ENCODE measurements around the gene ZNF280A. TPM values are rescaled to one million over a fixed set of nuclear protein-coding genes. Genes with fewer than 3 reads are reported as not detected.

The ZNF280A gene
- total and polyA plus RNA-seq, 3 experiments from 2014 or later = not detected

GRCh38 chr22:22556578-22556977 lies 36.5 kb upstream of the ZNF280A start:
- Histone ChIP-seq H3K36me3 (ENCODE audit: insufficient read depth, low read length) (no peaks in the 10 kb centered on the region), H3K4me1 (ENCODE audit: insufficient read depth, low read length) (peaks cover 8% of the 10 kb centered on the region), H3K27me3 (ENCODE audit: insufficient read depth, low read length, poor library complexity, severe bottlenecking) (no peaks in the 10 kb centered on the region), H3K9me3 (ENCODE audit: low read length) (no peaks in the 10 kb centered on the region), H3K4me3 (ENCODE audit: low read length) (peak overlapping the region; percentile 61), H3K27ac (ENCODE audit: low read depth, low read length) (peak overlapping the region; percentile 98)
- Mint-ChIP-seq H3K4me1 (peaks cover 0 to 4% (median 4%) of the 10 kb centered on the region in 3 donors), H3K36me3 (no peaks in the 10 kb centered on the region), H3K4me3 (no peak overlapping the region), H3K27ac (peak overlapping the region in 1 of 8 donors; percentile 38), H3K27me3 (peaks cover 0 to 2% of the 10 kb centered on the region in 2 donors), H3K9me3 (no peaks in the 10 kb centered on the region)
- ChIA-PET CTCF (no interaction called here), POLR2A (no interaction called here)
- DNase-seq = no peak

- no peaks in the 10 kb centered on the region for H3K36me3 ChIP-seq (ENCODE audit: insufficient read depth, low read length)
- Mint-ChIP-seq H3K27me3 (peaks cover 0 to 2% of the 10 kb centered on the region in 2 donors), H3K36me3 (no peaks in the 10 kb centered on the region), H3K9me3 (no peaks in the 10 kb centered on the region), H3K27ac (no peak overlapping the region), H3K4me1 (peaks cover 0 to 4% (median 4%) of the 10 kb centered on the region in 3 donors), H3K4me3 (no peak overlapping the region)
- H3K4me1 ChIP-seq (ENCODE audit: insufficient read depth, low read length) = peaks cover 8% of the 10 kb centered on the region
- no peaks in the 10 kb centered on the region for H3K9me3 ChIP-seq (ENCODE audit: low read length)
- ChIA-PET POLR2A (no interaction called here), CTCF (no interaction called here)
- H3K4me3 ChIP-seq (ENCODE audit: low read length) = no peak overlapping the region
- peak overlapping the region; percentile 39 for H3K27ac ChIP-seq (ENCODE audit: low read depth, low read length)
- no peaks in the 10 kb centered on the region for H3K27me3 ChIP-seq (ENCODE audit: insufficient read depth, low read length, poor library complexity, severe bottlenecking)
- no peak for DNase-seq
These were observed 35.5 kb upstream of the ZNF280A start for GRCh38 chr22:22555596-22555995.

GRCh38 chr22:22554587-22555284 lies 34.7 kb upstream of the ZNF280A start:
- H3K36me3 Mint-ChIP-seq = no peaks in the 10 kb centered on the region
- ChIA-PET CTCF (interaction anchor here (0.6 to 0.9 kb wide), 2 partner anchors 9 to 143 kb away, joined by 3 read pairs; no protein-coding TSS in a partner anchor), POLR2A (no interaction called here)
- no peak overlapping the region for H3K4me3 Mint-ChIP-seq
- H3K27me3 ChIP-seq (ENCODE audit: insufficient read depth, low read length, poor library complexity, severe bottlenecking) = no peaks in the 10 kb centered on the region
- peak overlapping the region in 1 of 8 donors; percentile 6 for H3K27ac Mint-ChIP-seq
- peaks cover 0 to 4% (median 4%) of the 10 kb centered on the region in 3 donors for H3K4me1 Mint-ChIP-seq
- H3K4me1 ChIP-seq (ENCODE audit: insufficient read depth, low read length) = peaks cover 8% of the 10 kb centered on the region
- H3K27ac ChIP-seq (ENCODE audit: low read depth, low read length) = peak overlapping the region; percentile 39
- no peaks in the 10 kb centered on the region for H3K36me3 ChIP-seq (ENCODE audit: insufficient read depth, low read length)
- no peak overlapping the region for H3K4me3 ChIP-seq (ENCODE audit: low read length)
- peaks cover 0 to 2% of the 10 kb centered on the region in 2 donors for H3K27me3 Mint-ChIP-seq
- H3K9me3 Mint-ChIP-seq = no peaks in the 10 kb centered on the region
- DNase-seq = no peak
- H3K9me3 ChIP-seq (ENCODE audit: low read length) = no peaks in the 10 kb centered on the region

- H3K36me3 Mint-ChIP-seq = no peaks in the 10 kb centered on the region
- DNase-seq = no peak
- peak overlapping the region in 1 of 8 donors; percentile 73 for H3K27ac Mint-ChIP-seq
- peaks cover 0 to 2% of the 10 kb centered on the region in 2 donors for H3K27me3 Mint-ChIP-seq
- CTCF ChIA-PET = interaction anchor here (0.6 to 0.9 kb wide), 2 partner anchors 8 to 143 kb away, joined by 3 read pairs; no protein-coding TSS in a partner anchor
- H3K9me3 Mint-ChIP-seq = no peaks in the 10 kb centered on the region
- no peak overlapping the region for H3K4me3 Mint-ChIP-seq
- Histone ChIP-seq H3K9me3 (ENCODE audit: low read length) (no peaks in the 10 kb centered on the region), H3K36me3 (ENCODE audit: insufficient read depth, low read length) (no peaks in the 10 kb centered on the region), H3K4me3 (ENCODE audit: low read length) (no peak overlapping the region), H3K27ac (ENCODE audit: low read depth, low read length) (peak overlapping the region; percentile 39), H3K4me1 (ENCODE audit: insufficient read depth, low read length) (peaks cover 8% of the 10 kb centered on the region), H3K27me3 (ENCODE audit: insufficient read depth, low read length, poor library complexity, severe bottlenecking) (no peaks in the 10 kb centered on the region)
- H3K4me1 Mint-ChIP-seq = peaks cover 0 to under 1% (median under 1%) of the 10 kb centered on the region in 3 donors
- POLR2A ChIA-PET = interaction anchor here (0.5 kb wide), 1 partner anchor 632 kb away, joined by 3 read pairs; no protein-coding TSS in a partner anchor
These were observed 33.9 kb upstream of the ZNF280A start for GRCh38 chr22:22553735-22554586.

GRCh38 chr22:22553141-22553540 lies 33.1 kb upstream of the ZNF280A start:
- no peak overlapping the region for H3K4me3 Mint-ChIP-seq
- ChIA-PET CTCF (no interaction called here), POLR2A (no interaction called here)
- no peaks in the 10 kb centered on the region for H3K4me1 Mint-ChIP-seq
- Histone ChIP-seq H3K27me3 (ENCODE audit: insufficient read depth, low read length, poor library complexity, severe bottlenecking) (no peaks in the 10 kb centered on the region), H3K4me1 (ENCODE audit: insufficient read depth, low read length) (peaks cover 8% of the 10 kb centered on the region), H3K9me3 (ENCODE audit: low read length) (no peaks in the 10 kb centered on the region), H3K4me3 (ENCODE audit: low read length) (no peak overlapping the region), H3K36me3 (ENCODE audit: insufficient read depth, low read length) (no peaks in the 10 kb centered on the region), H3K27ac (ENCODE audit: low read depth, low read length) (no peak overlapping the region)
- peaks cover 0 to 2% of the 10 kb centered on the region in 2 donors for H3K27me3 Mint-ChIP-seq
- H3K27ac Mint-ChIP-seq = no peak overlapping the region
- no peaks in the 10 kb centered on the region for H3K36me3 Mint-ChIP-seq
- no peak for DNase-seq
- H3K9me3 Mint-ChIP-seq = no peaks in the 10 kb centered on the region

GRCh38 chr22:22552630-22553029 lies 32.6 kb upstream of the ZNF280A start:
- H3K36me3 ChIP-seq (ENCODE audit: insufficient read depth, low read length) = no peaks in the 10 kb centered on the region
- POLR2A ChIA-PET = no interaction called here
- Mint-ChIP-seq H3K27ac (no peak overlapping the region), H3K4me3 (no peak overlapping the region), H3K36me3 (no peaks in the 10 kb centered on the region), H3K27me3 (peaks cover 2 to 5% of the 10 kb centered on the region in 2 donors), H3K9me3 (no peaks in the 10 kb centered on the region), H3K4me1 (no peaks in the 10 kb centered on the region)
- H3K27me3 ChIP-seq (ENCODE audit: insufficient read depth, low read length, poor library complexity, severe bottlenecking) = no peaks in the 10 kb centered on the region
- H3K9me3 ChIP-seq (ENCODE audit: low read length) = no peaks in the 10 kb centered on the region
- no peak for DNase-seq
- CTCF ChIA-PET = no interaction called here
- peaks cover 8% of the 10 kb centered on the region for H3K4me1 ChIP-seq (ENCODE audit: insufficient read depth, low read length)
- no peak overlapping the region for H3K4me3 ChIP-seq (ENCODE audit: low read length)
- peak overlapping the region; percentile 11 for H3K27ac ChIP-seq (ENCODE audit: low read depth, low read length)

- Mint-ChIP-seq H3K36me3 (no peaks in the 10 kb centered on the region), H3K27ac (no peak overlapping the region), H3K27me3 (peaks cover 0 to 7% of the 10 kb centered on the region in 2 donors), H3K4me3 (no peak overlapping the region), H3K9me3 (no peaks in the 10 kb centered on the region), H3K4me1 (no peaks in the 10 kb centered on the region)
- no peak for DNase-seq
- Histone ChIP-seq H3K9me3 (ENCODE audit: low read length) (no peaks in the 10 kb centered on the region), H3K4me1 (ENCODE audit: insufficient read depth, low read length) (peaks cover 3% of the 10 kb centered on the region), H3K36me3 (ENCODE audit: insufficient read depth, low read length) (no peaks in the 10 kb centered on the region), H3K4me3 (ENCODE audit: low read length) (no peak overlapping the region), H3K27me3 (ENCODE audit: insufficient read depth, low read length, poor library complexity, severe bottlenecking) (no peaks in the 10 kb centered on the region), H3K27ac (ENCODE audit: low read depth, low read length) (no peak overlapping the region)
- ChIA-PET CTCF (no interaction called here), POLR2A (no interaction called here)
These were observed 30.8 kb upstream of the ZNF280A start for GRCh38 chr22:22550789-22551434.

GRCh38 chr22:22548910-22549309 lies 28.8 kb upstream of the ZNF280A start:
- Histone ChIP-seq H3K4me3 (ENCODE audit: low read length) (no peak overlapping the region), H3K9me3 (ENCODE audit: low read length) (no peaks in the 10 kb centered on the region), H3K27me3 (ENCODE audit: insufficient read depth, low read length, poor library complexity, severe bottlenecking) (no peaks in the 10 kb centered on the region), H3K36me3 (ENCODE audit: insufficient read depth, low read length) (no peaks in the 10 kb centered on the region), H3K4me1 (ENCODE audit: insufficient read depth, low read length) (no peaks in the 10 kb centered on the region), H3K27ac (ENCODE audit: low read depth, low read length) (no peak overlapping the region)
- CTCF ChIA-PET = no interaction called here
- Mint-ChIP-seq H3K27ac (no peak overlapping the region), H3K27me3 (peaks cover 1 to 11% of the 10 kb centered on the region in 2 donors), H3K4me1 (no peaks in the 10 kb centered on the region), H3K36me3 (no peaks in the 10 kb centered on the region), H3K4me3 (no peak overlapping the region), H3K9me3 (no peaks in the 10 kb centered on the region)
- no peak for DNase-seq
- POLR2A ChIA-PET = no interaction called here

All from CD8-positive, alpha-beta memory T cell (primary cell).